SK-N-SH (cell line): Measurements from ENCODE around the gene HOXD11. TPM values are rescaled to one million over a fixed set of nuclear protein-coding genes. Genes with fewer than 3 reads are reported as not detected.

Experiments
- CTCF ChIA-PET: fragments of 300-600, 350-600 bp; formaldehyde crosslinking; extraction: SDS; loops from one replicate; lab custom pipeline; 2021; lab: Yijun Ruan, JAX
- POLR2A ChIA-PET: fragments of 350-600 bp; sonication (Branson Sonifier 250); formaldehyde crosslinking; extraction: SDS; loops from one replicate; lab custom pipeline; 2020; ENCODE audit warnings: antibody characterized with exemption, inconsistent platforms; lab: Yijun Ruan, JAX
- DNase-seq: peaks from one replicate; pipeline ENCODE4 v3.0.0; 2012
- H2AFZ ChIP-seq: fragments of 200-600 bp; sonication (generic); 2 replicates; pipeline ENCODE4 v1.8.1; 2016; ENCODE audit warnings: antibody characterized with exemption, mild to moderate bottlenecking, low read depth
- H3F3A ChIP-seq: fragments of 200-600 bp; sonication (generic); replicated peaks from 2 replicates; pipeline ENCODE3; 2016; ENCODE audit warnings: antibody characterized with exemption, mild to moderate bottlenecking; ENCODE audit not compliant: insufficient read depth
- H3K27ac ChIP-seq, 2 experiments: fragments of 200-500 bp in 1 of 2; fragments of 200-600 bp in 1 of 2; sonication (Bioruptor generic) in 1 of 2; sonication (generic), shearing (Covaris generic) in 1 of 2; 2 replicates each; pipeline versions ENCODE4 v1.5.1 to v1.6.1; 2014 to 2016; ENCODE audit warnings: low read depth in 2 of 2, inconsistent platforms in 1 of 2, low read length in 1 of 2, mild to moderate bottlenecking in 1 of 2, mixed read lengths in 1 of 2
- H3K27me3 ChIP-seq: fragments of 200-600 bp; sonication (generic), shearing (Covaris generic); 2 replicates; pipeline ENCODE4 v1.6.1; 2016; ENCODE audit warnings: mixed run types; ENCODE audit not compliant: insufficient read depth
- H3K36me3 ChIP-seq, 2 experiments: fragments of 200-500 bp in 1 of 2; fragments of 200-600 bp in 1 of 2; sonication (Bioruptor generic) in 1 of 2; sonication (generic) in 1 of 2; replicated peaks in 1 of 2; 2 replicates each; pipeline versions ENCODE3 to v1.5.1; 2014 to 2016; ENCODE audit warnings: low read length in 1 of 2, mild to moderate bottlenecking in 1 of 2; ENCODE audit not compliant: insufficient read depth in 2 of 2, control insufficient read depth in 1 of 2
- H3K4me1 ChIP-seq, 2 experiments: fragments of 200-500 bp in 1 of 2; fragments of 200-600 bp in 1 of 2; sonication (Bioruptor generic) in 1 of 2; sonication (generic), shearing (Covaris generic) in 1 of 2; 2 replicates each; pipeline versions ENCODE4 v1.5.1 to v1.6.1; 2014 to 2016; ENCODE audit warnings: low read depth in 1 of 2, low read length in 1 of 2, mixed run types in 1 of 2; ENCODE audit not compliant: insufficient read depth in 2 of 2, control insufficient read depth in 1 of 2
- H3K4me2 ChIP-seq: fragments of 200-600 bp; sonication (generic), shearing (Covaris generic); 2 replicates; pipeline ENCODE4 v1.6.1; 2017; ENCODE audit warnings: mixed run types
- H3K4me3 ChIP-seq, 2 experiments: fragments of 200-500 bp in 1 of 2; fragments of 200-600 bp in 1 of 2; sonication (Bioruptor generic) in 1 of 2; sonication (generic), shearing (Covaris generic) in 1 of 2; 2 replicates each; pipeline versions ENCODE4 v1.5.1 to v1.8.1; 2014 to 2016; ENCODE audit warnings: low read depth in 2 of 2, inconsistent platforms in 1 of 2, low read length in 1 of 2, mild to moderate bottlenecking in 1 of 2, mixed read lengths in 1 of 2, moderate library complexity in 1 of 2
- H3K79me2 ChIP-seq: fragments of 200-600 bp; sonication (generic); 2 replicates; pipeline ENCODE4 v1.8.1; 2017; ENCODE audit warnings: mild to moderate bottlenecking; ENCODE audit not compliant: insufficient read depth
- H3K9ac ChIP-seq: fragments of 200-600 bp; sonication (generic); 2 replicates; pipeline ENCODE4 v1.6.1; 2017; ENCODE audit warnings: mixed run types
- H3K9me2 ChIP-seq: fragments of 200-600 bp; sonication (generic); 2 replicates; pipeline ENCODE4 v1.6.1; 2017; ENCODE audit warnings: mixed run types
- H3K9me3 ChIP-seq: fragments of 200-600 bp; sonication (generic); 2 replicates; pipeline ENCODE4 v1.6.1; 2017; ENCODE audit warnings: mixed run types, mild to moderate bottlenecking, moderate library complexity
- H4K20me1 ChIP-seq: fragments of 200-600 bp; sonication (generic); 2 replicates; pipeline ENCODE4 v1.6.1; 2017; ENCODE audit warnings: mild to moderate bottlenecking, mixed run types; ENCODE audit not compliant: insufficient read depth
- EZH2phosphoT487 ChIP-seq: fragments of 200-600 bp; sonication (generic); IDR thresholded peaks from 2 replicates; pipeline ENCODE4 v1.6.1; 2017; ENCODE audit warnings: low read depth, mixed run types, mild to moderate bottlenecking, antibody characterized with exemption, moderate library complexity, borderline replicate concordance
- FOXJ3 ChIP-seq: sonication (generic); formaldehyde crosslinking; IDR thresholded peaks from 2 replicates; pipeline ENCODE4 v1.5.1; 2020; ENCODE audit warnings: mild to moderate bottlenecking, missing genetic modification reagents
- MEF2A ChIP-seq: IDR thresholded peaks from 2 replicates; pipeline ENCODE4 v1.4.0; 2012; ENCODE audit warnings: low read depth, borderline replicate concordance
- PBX3 ChIP-seq: IDR thresholded peaks from 2 replicates; pipeline ENCODE4; 2012
- RAD21 ChIP-seq: IDR thresholded peaks from 2 replicates; pipeline ENCODE4 v1.6.1; 2012; ENCODE audit warnings: mild to moderate bottlenecking, low read length
- RFX5 ChIP-seq: IDR thresholded peaks from 2 replicates; pipeline ENCODE4 v1.6.1; 2012; ENCODE audit warnings: mild to moderate bottlenecking, improper control_type of control experiment, low read length
- TCF12 ChIP-seq: IDR thresholded peaks from 2 replicates; pipeline ENCODE4 v1.4.0; 2012
- TEAD4 ChIP-seq: IDR thresholded peaks from 2 replicates; pipeline ENCODE4 v1.4.0; 2012; ENCODE audit warnings: mild to moderate bottlenecking, borderline replicate concordance; ENCODE audit not compliant: insufficient read depth
- USF2 ChIP-seq: fragments of 150-350 bp; IDR thresholded peaks from 2 replicates; pipeline ENCODE4 v1.6.1; 2017; ENCODE audit warnings: antibody characterized with exemption, low read length, low read depth, borderline replicate concordance
- YY1 ChIP-seq: IDR thresholded peaks from 2 replicates; pipeline ENCODE4 v1.4.0; 2012; ENCODE audit warnings: low read depth, mild to moderate bottlenecking
- WGBS: methylation state at CpG from one replicate; pipeline ENCODE4 v1.1.6; 2017; ENCODE audit warnings: low lambda C conversion rate; 5-methylcytosine and 5-hydroxymethylcytosine counted together
- polyA plus RNA-seq, 3 experiments: library from polyadenylated mRNA; depleted of rRNA; stranded (reverse); fragments of >200 nt; gene quantifications; 2 replicates each; pipeline ENCODE4 v1.2.3, GENCODE V29; 2012
- small RNA-seq, 7 experiments: library from RNA; depleted of rRNA; stranded (forward); fragments of <200 nt; gene quantifications; one replicate each; pipeline ENCODE3, GENCODE V24; 2012

HOXD11 gene
- polyA plus RNA-seq, 1 of the 3 experiments (the other 2 are of a cell fraction), result not detected

- H3K9ac ChIP-seq, result no peak overlapping the region
- no peaks in the 10 kb centered on the region for H3K9me3 ChIP-seq
- H3K79me2 ChIP-seq, result no peaks in the 10 kb centered on the region
- no peaks in the 10 kb centered on the region for H3F3A ChIP-seq
- H3K9me2 ChIP-seq, result no peaks in the 10 kb centered on the region
- POLR2A ChIA-PET, result interaction anchor here (1.4 to 2.3 kb wide), 3 partner anchors 19 to 297 kb away, joined by 4 to 9 read pairs (median 5); no protein-coding TSS in a partner anchor
- CTCF ChIA-PET, result interaction anchor here (1.0 to 6.2 kb wide), 5 partner anchors 11 to 991 kb away, joined by 3 to 53 read pairs (median 4); no protein-coding TSS in a partner anchor
- peaks cover 0 to 18% of the 10 kb centered on the region in 2 experiments for H3K36me3 ChIP-seq
- H3K4me3 ChIP-seq, result peak overlapping the region; percentile 54 to 71; a peak in 3 of 4 replicates
- H2AFZ ChIP-seq, result peak overlapping the region; percentile 86; the same call in 1 of the 2 replicates
- no peaks in the 10 kb centered on the region for H4K20me1 ChIP-seq
- TF ChIP-seq TCF12 (no peak), RFX5 (no peak), EZH2phosphoT487 (no peak), USF2 (no peak), PBX3 (no peak), YY1 (no peak)
- TF ChIP-seq, all 33 proteins: peak for 0
- Histone ChIP-seq H3K27me3 (no peaks in the 10 kb centered on the region), H3K4me1 (peaks cover 0 to 8% of the 10 kb centered on the region in 2 experiments; a peak in 2 of 4 replicates), H3K27ac (peak overlapping the region in 1 of 2 experiments; percentile 89; a peak in 2 of 4 replicates), H3K4me2 (peak overlapping the region; percentile 81)
- peak; percentile 86 for DNase-seq
- 24% methylated on average over 18 of the region's 22 CpGs for WGBS
Measured at GRCh38 chr2:176158186-176158591, 51.1 kb downstream of the HOXD11 start.

- TF ChIP-seq TEAD4 (no peak), FOXJ3 (CRISPR knock-in tag) (no peak), MEF2A (no peak), RAD21 (no peak)
Measured at GRCh38 chr2:176158855-176159662, 52.0 kb downstream of the HOXD11 start.

More at GRCh38 chr2:176158855-176159662, 52.0 kb downstream of the HOXD11 start:
- Histone ChIP-seq H2AFZ (no peak overlapping the region), H3K27ac (no peak overlapping the region), H3K9me3 (no peaks in the 10 kb centered on the region), H3K79me2 (no peaks in the 10 kb centered on the region), H3F3A (no peaks in the 10 kb centered on the region), H3K9ac (no peak overlapping the region), H3K4me2 (no peak overlapping the region), H3K27me3 (no peaks in the 10 kb centered on the region), H3K4me1 (peaks cover 0 to 8% of the 10 kb centered on the region in 2 experiments; a peak in 2 of 4 replicates), H3K9me2 (no peaks in the 10 kb centered on the region), H3K4me3 (peak overlapping the region in 1 of 2 experiments; percentile 5; a peak in 1 of 4 replicates), H3K36me3 (peaks cover 0 to 13% of the 10 kb centered on the region in 2 experiments), H4K20me1 (no peaks in the 10 kb centered on the region)
- ChIA-PET POLR2A (interaction anchor here (0.6 to 2.3 kb wide), 4 partner anchors 19 to 296 kb away, joined by 3 to 9 read pairs (median 4); no protein-coding TSS in a partner anchor), CTCF (interaction anchor here (1.0 to 6.2 kb wide), 3 partner anchors 14 to 990 kb away, joined by 3 to 53 read pairs (median 3); no protein-coding TSS in a partner anchor)
- DNase-seq, result peak; percentile 73
- 80% methylated on average over 24 of the region's 39 CpGs for WGBS

Small RNAs within 50 kb of the gene (small RNA-seq; reads per million reads assigned to genes)
- 305 to 9,750 (median 5,537) reads per million in 7 experiments for gene MIR10B

Other genes with a start within 250 kb of the HOXD11 start
- 5.0 and 6.4 TPM in 2 replicates for gene LNPK, start 105.0 kb upstream of the HOXD11 start, polyA plus RNA-seq (2012; rRNA removed)
- gene EVX2, start 23.3 kb upstream of the HOXD11 start, polyA plus RNA-seq (2012; rRNA removed), result not detected in 2 replicates
- gene HOXD13, start 14.6 kb upstream of the HOXD11 start, polyA plus RNA-seq (2012; rRNA removed), result not detected in 2 replicates
- gene HOXD12, start 7.5 kb upstream of the HOXD11 start, polyA plus RNA-seq (2012; rRNA removed), result not detected in 2 replicates
- gene HOXD10, start 9.5 kb downstream of the HOXD11 start, polyA plus RNA-seq (2012; rRNA removed), result 0.03 and 0.10 TPM in 2 replicates
- gene HOXD9, start 15.4 kb downstream of the HOXD11 start, polyA plus RNA-seq (2012; rRNA removed), result 3.6 and 4.8 TPM in 2 replicates
- 6.4 and 8.2 TPM in 2 replicates for gene HOXD8, start 22.4 kb downstream of the HOXD11 start, polyA plus RNA-seq (2012; rRNA removed)
- 1.0 and 1.6 TPM in 2 replicates for gene HOXD4, start 44.3 kb downstream of the HOXD11 start, polyA plus RNA-seq (2012; rRNA removed)
- gene HOXD3, start 50.0 kb downstream of the HOXD11 start, polyA plus RNA-seq (2012; rRNA removed), result 0.80 and 0.81 TPM in 2 replicates
- gene HOXD1, start 81.4 kb downstream of the HOXD11 start, polyA plus RNA-seq (2012; rRNA removed), result not detected in 2 replicates
- 44.4 and 61.9 TPM in 2 replicates for gene MTX2, start 162.2 kb downstream of the HOXD11 start, polyA plus RNA-seq (2012; rRNA removed)